Limb (tissue), 2 donors: Measurements from ENCODE around the gene GNA12.

ENCODE experiments used
- DNase-seq, 2 donors: peaks; one replicate each; pipeline ENCODE4 v3.0.0-alpha.2; 2016; ENCODE audit errors: extremely low spot score in 2 of 2

The GNA12 gene

GRCh38 chr7:2838873-2839578 lies 5.1 kb downstream of the GNA12 start:
- no peak for DNase-seq

GRCh38 chr7:2838451-2838850 lies 5.7 kb downstream of the GNA12 start:
- no peak for DNase-seq

GRCh38 chr7:2837496-2837895 lies 6.6 kb downstream of the GNA12 start:
- peak in 1 of 2 donors; percentile 12 for DNase-seq

DNA sequence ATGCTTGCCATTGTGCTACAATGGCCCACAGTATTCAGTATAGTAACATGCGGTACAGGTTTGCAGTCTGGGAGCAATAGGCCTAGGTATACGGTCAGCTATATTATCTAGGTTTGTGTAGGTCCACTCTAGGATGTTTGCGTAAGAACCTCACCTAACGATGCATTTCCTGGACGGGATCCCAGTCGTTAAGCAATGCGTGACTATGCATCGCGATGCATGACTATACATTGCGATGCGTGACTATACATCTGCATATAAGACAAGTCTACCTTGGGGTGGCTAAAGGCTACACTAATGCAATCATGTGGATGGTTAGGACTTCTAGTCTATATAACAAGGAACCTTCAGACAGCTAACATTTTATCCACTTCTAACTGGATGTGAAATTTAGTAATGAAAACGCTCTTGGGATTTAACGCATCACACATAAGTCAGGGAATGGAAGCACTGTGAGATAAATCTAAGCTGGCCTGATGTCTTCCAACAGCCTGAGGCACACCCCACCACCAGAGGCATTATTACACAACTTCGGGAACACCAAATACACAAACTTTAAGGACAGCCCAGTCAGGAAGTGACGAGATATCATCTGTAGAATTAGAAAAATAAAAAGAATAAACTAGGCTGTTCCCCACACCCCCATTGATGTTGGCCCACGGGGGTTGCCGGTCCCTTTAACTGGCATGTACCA lies 9.2 kb downstream of the GNA12 start:
- DNase-seq: no peak

- DNase-seq: no peak
Observed at GRCh38 chr7:2833083-2833910, 10.8 kb downstream of the GNA12 start.

DNA sequence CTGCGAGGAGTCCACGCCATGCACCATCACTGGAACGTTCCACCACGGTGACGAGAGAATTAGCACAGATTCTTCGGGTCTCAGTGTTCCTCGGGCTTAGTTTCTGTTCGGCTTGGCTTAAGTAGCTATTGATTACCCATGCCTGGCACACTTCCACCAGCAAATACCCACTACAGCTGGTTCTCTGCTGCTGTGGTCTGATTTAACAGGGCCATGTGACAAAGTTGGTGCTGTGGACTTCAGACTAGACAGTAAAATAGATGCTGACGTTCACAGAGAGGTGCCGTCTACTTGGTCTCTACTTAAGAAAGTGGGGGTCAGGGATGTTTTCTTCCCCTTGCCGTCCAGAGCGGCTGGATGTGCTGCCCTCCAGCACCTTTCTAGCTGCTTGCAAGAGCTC lies 11.6 kb downstream of the GNA12 start:
- no peak for DNase-seq

- no peak for DNase-seq
Observed at GRCh38 chr7:2830609-2831376, 13.3 kb downstream of the GNA12 start.

- DNase-seq: no peak
Observed at GRCh38 chr7:2829040-2829439, 15.1 kb downstream of the GNA12 start.

DNA sequence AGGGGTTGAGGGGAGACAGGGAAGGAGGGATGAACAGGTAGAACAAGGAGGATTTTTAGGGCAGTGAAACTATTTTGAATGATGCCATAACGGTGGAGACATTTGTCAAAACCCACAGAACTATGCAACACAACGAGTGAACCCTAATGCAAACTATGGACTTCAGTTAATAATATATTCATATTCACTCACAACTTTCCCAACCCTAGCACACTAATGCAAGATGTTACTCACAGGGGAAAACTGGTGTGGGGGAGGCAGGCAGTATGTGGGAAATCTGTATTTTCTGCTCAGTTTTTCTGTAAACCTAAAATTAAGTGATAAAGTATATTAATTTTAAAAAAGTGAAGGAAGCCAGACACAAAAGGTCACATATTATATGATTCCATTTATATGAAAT lies 17.3 kb downstream of the GNA12 start:
- no peak for DNase-seq

DNA sequence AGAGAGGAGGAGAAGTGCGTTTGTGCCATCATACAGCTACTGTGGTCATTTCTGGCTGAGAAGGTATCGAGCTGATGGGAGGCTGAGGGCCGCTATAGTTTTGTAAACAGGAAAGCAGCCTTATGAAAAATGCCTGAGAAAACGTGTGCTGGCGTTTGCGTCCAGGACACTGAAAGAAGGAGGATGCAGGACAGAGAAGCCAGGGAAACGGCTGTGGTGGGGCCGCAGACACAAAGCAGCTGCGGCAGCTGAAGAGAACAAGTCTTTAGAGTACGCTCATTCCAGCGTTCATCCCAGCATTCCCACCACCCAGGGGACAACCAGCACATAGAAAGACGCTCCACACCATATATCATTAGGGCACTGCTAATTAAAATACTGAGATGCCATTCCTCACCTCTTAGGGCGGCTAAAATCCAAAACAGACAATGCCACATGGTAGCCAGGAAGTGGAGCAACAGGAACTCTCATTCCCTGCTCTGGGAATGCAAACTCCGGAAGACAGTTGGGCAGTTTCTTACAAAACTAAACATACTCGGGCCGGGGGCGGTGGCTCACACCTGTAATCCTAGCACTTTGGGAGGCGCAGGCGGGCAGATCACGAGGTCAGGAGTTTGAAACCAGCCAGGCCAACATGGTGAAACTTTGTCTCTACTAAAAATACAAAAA lies 18.4 kb downstream of the GNA12 start:
- no peak for DNase-seq

DNA sequence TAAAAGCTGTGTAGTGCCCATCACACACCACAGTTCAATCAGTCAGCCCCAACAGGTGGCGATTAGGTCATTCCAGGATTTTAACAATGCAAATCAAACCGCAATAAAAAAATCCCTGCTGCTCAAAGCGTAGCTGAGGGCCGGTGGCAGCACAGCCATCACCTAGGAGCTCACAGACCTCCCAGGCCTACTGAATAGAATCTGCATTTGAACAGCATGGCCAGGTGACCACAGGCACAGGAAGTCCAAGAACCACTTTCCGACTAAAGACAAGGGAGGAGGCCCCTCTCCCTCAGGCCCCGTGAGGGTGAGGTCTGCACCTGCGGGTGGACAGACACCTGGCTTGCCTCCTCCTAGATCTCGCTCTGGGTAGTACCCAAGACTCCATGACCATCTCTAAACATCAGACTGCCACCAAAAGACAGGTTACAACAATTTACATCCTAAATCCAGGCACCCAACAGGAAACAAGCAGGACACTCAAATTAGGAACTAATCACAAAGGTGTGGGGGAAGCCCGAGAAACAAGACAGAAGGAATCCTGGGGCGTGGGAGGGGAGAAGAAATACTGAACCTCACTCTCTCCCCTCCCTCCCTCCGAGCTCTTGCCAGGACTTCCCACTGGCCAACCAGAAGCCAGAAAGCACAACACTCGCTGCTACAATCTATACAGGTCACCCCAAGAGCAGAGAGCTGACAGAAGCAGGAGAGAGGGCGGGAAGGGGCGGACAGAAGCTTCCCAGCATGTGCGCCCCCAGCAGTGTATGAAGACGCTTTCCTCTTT lies 19.2 kb downstream of the GNA12 start:
- DNase-seq: no peak

- no peak for DNase-seq
Observed at GRCh38 chr7:2824026-2824677, 20.0 kb downstream of the GNA12 start.

DNA sequence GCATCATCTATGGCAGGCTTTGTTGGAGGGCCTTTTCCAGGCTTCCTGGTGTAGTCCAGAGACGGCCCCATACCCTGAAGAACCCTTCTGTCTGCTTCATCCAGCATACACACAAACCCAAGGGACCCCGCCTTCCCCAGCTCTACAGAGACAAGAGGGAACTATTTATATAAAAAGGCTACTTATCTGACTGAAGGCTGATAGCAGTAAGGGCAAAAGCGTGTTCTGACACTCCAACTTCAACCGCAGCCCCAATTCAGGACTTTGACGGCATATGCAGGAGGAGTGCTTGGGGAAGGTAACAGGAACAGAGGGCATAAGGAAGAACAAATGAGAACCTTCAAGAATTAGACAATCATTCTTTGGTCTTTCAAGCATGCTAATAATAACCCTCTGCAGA lies 21.0 kb downstream of the GNA12 start:
- no peak for DNase-seq

DNA sequence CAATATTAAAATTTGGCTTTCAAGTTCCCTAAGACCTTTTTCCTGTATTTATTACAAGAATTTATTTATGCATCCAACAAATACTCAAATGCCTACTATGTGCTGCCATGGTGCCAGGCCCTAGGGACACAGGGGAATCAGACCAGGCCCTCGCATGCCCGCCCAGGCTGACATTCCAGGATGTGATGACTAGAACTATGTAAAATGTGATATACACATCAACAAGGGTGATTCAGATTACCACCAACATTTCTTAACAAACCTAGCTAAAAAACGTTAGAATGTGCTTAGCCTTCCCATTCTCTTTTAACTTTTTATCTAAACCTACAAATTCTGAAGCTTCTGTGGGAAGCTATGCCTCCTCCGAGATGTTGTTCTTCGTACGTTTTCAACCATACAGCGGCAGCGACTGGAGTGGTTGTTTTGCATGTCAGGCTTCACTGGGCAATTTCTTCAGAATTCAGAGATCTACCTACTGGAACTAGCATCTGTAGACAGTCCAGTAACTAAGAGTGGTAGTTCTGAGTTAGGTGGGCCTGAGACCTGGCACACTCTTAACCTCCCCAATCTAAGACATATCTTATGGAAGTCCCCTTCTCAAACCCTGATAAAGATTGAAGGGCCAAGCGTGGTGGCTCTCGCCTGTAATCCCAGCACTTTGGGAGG lies 22.1 kb downstream of the GNA12 start:
- no peak for DNase-seq

- DNase-seq: no peak
Observed at GRCh38 chr7:2821161-2821841, 22.8 kb downstream of the GNA12 start.

DNA sequence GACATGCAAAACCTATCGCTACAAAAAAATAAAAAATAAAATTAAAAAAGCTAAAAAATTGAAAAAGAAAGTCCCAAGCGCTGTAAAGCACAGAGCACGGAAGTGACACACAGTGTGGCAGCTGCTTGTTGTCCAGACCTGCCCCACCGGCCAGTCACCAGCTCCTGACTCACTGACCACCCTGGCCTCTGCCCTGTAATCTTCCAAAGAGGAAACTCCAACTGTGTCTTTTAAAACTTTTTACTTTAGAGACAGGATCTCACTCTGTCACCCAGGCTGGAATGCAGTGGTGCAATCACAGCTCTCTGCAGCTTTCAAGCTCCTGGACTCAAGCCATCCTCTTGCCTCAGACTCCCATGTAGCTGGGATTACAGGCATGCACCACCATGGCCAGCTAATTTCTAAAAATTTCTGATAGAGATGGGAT lies 23.6 kb downstream of the GNA12 start:
- no peak for DNase-seq

DNA sequence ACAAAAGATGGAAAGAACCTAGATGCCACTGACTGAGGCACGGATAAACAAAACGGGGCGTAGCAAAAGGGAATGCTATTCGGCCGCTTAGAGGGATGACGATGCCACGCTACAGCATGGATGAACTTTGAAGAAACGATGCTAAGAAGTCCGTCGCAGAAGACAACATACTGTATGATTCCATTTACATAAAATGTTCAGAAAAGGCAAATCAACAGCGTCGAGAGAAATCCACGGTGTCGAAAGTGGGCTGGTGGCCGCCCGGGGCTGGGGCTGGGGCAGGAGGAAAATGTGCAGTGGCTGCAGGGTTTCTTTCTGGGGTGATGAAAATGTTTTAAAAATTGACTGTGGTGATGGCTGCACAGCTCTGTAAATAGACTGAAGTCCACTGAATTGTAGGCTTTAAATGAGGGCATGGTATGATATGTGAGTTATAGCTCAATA lies 24.1 kb downstream of the GNA12 start:
- DNase-seq: no peak

- DNase-seq: no peak
Observed at GRCh38 chr7:2819161-2819953, 24.8 kb downstream of the GNA12 start.
